HG03469 (cell line): ENCODE data around the gene CBFA2T2.
"Not testable (repeated sequence)": the region's sequence is repeated elsewhere in the genome, so short reads cannot be mapped to it uniquely, and the experiment has no call there.

Experiments
- ATAC-seq: cut with Tn5 transposase; IDR thresholded peaks from one replicate; pipeline ENCODE4 v1.9.1; 2021; ENCODE audit warnings: mild to moderate bottlenecking, moderate library complexity, moderate number of reproducible peaks; ENCODE audit not compliant: unreplicated experiment

Gene CBFA2T2

GRCh38 chr20:33541074-33541473 lies 51.2 kb downstream of the CBFA2T2 start:
- no peak for ATAC-seq

GRCh38 chr20:33541797-33542196 lies 51.9 kb downstream of the CBFA2T2 start:
- no peak for ATAC-seq

GRCh38 chr20:33545763-33546162 lies 55.9 kb downstream of the CBFA2T2 start:
- no peak for ATAC-seq

- no peak for ATAC-seq
Observed at GRCh38 chr20:33549229-33549999, 59.5 kb downstream of the CBFA2T2 start.

- ATAC-seq = no peak
Observed at GRCh38 chr20:33551778-33552177, 61.9 kb downstream of the CBFA2T2 start.

GRCh38 chr20:33552519-33552918 lies 62.6 kb downstream of the CBFA2T2 start:
- ATAC-seq = no peak

- no peak for ATAC-seq
Observed at GRCh38 chr20:33553516-33553915, 63.6 kb downstream of the CBFA2T2 start.

- peak; percentile 69 for ATAC-seq
Observed at GRCh38 chr20:33554914-33555420, 65.1 kb downstream of the CBFA2T2 start.

GRCh38 chr20:33555755-33556154 lies 65.9 kb downstream of the CBFA2T2 start:
- no peak for ATAC-seq

- no peak for ATAC-seq
Observed at GRCh38 chr20:33556246-33556645, 66.3 kb downstream of the CBFA2T2 start.

GRCh38 chr20:33558348-33559144 lies 68.7 kb downstream of the CBFA2T2 start:
- no peak for ATAC-seq

- ATAC-seq = no peak
Observed at GRCh38 chr20:33559212-33559611, 69.3 kb downstream of the CBFA2T2 start.

GRCh38 chr20:33560026-33560425 lies 70.1 kb downstream of the CBFA2T2 start:
- no peak for ATAC-seq

- not testable (repeated sequence) for ATAC-seq
Observed at GRCh38 chr20:33561053-33561452, 71.2 kb downstream of the CBFA2T2 start.

- no peak for ATAC-seq
Observed at GRCh38 chr20:33561692-33562601, 72.1 kb downstream of the CBFA2T2 start.

GRCh38 chr20:33563788-33564187 lies 73.9 kb downstream of the CBFA2T2 start:
- no peak for ATAC-seq

GRCh38 chr20:33566781-33567603 lies 77.1 kb downstream of the CBFA2T2 start:
- no peak for ATAC-seq

GRCh38 chr20:33567949-33568348 lies 78.1 kb downstream of the CBFA2T2 start:
- no peak for ATAC-seq

- no peak for ATAC-seq
Observed at GRCh38 chr20:33568378-33568777, 78.5 kb downstream of the CBFA2T2 start.
